GM20000 (cell line): ENCODE measurements around the gene GSTM2.
A peak's percentile ranks its signal among the peaks of the same experiment; 100 is the strongest.
"Not testable (repeated sequence)": the region's sequence is repeated elsewhere in the genome, so short reads cannot be mapped to it uniquely, and the experiment has no call there.

Source experiments
- DNase-seq: peaks from one replicate; pipeline ENCODE4 v3.0.0; 2012; ENCODE audit warnings: low spot score
- CTCF ChIP-seq: IDR thresholded peaks from 2 replicates; pipeline ENCODE4 v1.5.1; 2012; ENCODE audit warnings: mild to moderate bottlenecking, control low read depth; ENCODE audit errors: extremely low read depth, missing control alignments

GSTM2 gene

DNA sequence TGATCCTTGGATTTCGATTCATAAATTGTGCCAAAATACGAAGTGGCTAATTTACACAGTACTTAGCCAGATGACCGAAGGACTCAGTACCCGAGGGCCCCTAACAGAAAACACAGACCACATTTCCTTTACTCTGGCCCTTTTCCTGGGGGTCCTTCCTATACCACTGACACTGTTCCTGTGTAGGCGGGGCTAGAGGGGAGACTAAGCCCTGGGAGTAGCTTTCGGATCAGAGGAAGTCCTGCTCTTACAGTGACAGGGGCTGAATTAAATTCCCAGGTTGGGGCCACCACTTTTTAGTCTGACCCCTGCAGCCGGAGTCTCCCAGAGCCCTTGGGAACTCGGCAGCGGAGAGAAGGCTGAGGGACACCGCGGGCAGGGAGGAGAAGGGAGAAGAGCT, 19.3 kb downstream of the GSTM2 start:
- not testable (repeated sequence) for DNase-seq

- DNase-seq = peak; percentile 34
- peak; percentile 30 for TF ChIP-seq CTCF
Observed at GRCh38 chr1:109687641-109688499, 20.0 kb downstream of the GSTM2 start, which contains the start of gene GSTM1. Gene GSTM1, plus strand, starts transcription at chr1:109687817. Its CDS starts 57 bp downstream, at chr1:109687874.

DNA sequence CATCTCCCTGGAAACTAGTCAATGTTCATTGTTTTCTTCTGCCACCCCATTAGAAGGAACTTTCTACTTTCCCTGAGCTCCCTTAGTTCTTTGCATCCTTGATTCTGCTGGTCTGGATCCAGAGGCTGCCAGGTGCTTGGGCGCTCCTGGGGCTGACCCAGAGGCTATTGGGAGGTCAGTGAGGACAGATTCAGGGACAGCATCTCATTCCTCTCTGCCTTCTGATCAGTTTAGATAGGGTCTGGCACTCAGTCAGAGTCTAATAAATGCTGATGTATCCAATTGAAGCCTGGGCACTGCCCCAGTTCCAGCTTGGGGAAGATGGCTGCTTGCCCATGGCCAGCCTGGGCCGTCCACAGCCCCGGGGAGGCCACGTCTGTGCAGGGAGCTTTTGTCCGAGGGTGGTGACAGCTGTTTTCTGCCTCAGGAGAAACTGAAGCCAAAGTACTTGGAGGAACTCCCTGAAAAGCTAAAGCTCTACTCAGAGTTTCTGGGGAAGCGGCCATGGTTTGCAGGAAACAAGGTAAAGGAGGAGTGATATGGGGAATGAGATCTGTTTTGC, 22.1 kb downstream of the GSTM2 start:
- DNase-seq = no peak

GRCh38 chr1:109691759-109692158, 23.9 kb downstream of the GSTM2 start:
- DNase-seq = no peak
- no peak for TF ChIP-seq CTCF

More for the DNA sequence above, 22.1 kb downstream of the GSTM2 start:
- no peak for TF ChIP-seq CTCF

GRCh38 chr1:109694400-109694799, 26.5 kb downstream of the GSTM2 start:
- DNase-seq = not testable (repeated sequence)

DNA sequence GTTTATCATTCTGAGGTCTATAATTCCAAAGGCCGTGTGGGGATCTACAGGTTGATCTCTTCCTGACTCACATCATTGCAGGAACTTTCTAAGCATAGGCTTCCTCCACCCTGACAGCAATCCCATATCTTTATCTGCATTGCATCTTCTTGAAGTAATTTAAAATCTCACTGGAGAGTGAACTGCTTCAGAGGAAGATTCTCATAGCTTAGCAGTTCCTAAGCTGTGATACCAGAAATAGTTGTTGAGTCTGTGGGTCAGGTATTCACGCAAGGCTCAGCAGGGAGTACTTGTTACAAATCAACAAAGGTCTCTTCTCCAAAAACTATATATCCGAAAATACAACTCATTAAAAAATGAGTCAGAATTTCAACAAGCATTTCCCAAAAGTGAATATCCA, 27.3 kb downstream of the GSTM2 start:
- not testable (repeated sequence) for DNase-seq

DNA sequence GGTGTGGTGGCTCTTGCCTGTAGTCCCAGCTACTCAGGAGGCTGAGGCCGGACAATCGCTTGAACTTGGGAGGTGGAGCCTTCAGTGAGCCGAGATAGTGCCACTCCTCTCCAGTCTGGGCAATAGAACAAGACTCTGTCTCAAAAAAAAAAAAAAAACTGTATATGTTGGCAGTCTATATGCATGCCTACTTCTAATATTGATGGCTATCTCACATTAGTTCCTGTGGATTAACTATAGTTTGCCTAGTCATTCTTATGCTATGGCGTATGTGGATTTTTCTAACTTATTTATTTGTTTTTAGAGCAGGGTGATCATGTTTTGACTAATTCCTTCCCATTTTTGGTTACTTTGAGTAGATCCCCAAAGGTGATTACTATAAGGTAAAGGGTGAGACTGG, 29.2 kb downstream of the GSTM2 start:
- no peak for DNase-seq
- TF ChIP-seq CTCF = no peak

DNA sequence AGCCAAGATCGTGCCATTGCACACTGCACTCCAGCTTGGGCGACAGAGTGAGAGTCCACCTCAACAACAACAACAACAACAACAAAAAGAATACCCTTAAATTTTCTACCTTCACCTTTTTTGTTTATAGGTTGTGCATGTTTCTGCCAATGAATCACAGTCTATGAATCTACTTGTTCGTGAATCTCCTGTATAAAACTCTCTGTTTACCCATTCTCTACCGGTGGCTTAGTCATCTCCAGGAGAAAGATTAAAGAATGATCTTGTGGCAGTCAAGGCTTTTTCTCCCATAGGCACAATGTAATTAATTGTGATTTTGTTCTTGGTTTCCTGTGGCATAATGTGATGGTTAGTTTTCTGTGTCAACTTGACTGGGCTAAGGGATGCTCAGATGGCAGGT, 30.0 kb downstream of the GSTM2 start:
- not testable (repeated sequence) for DNase-seq

GRCh38 chr1:109702940-109703339, 35.1 kb downstream of the GSTM2 start:
- not testable (repeated sequence) for DNase-seq

DNA sequence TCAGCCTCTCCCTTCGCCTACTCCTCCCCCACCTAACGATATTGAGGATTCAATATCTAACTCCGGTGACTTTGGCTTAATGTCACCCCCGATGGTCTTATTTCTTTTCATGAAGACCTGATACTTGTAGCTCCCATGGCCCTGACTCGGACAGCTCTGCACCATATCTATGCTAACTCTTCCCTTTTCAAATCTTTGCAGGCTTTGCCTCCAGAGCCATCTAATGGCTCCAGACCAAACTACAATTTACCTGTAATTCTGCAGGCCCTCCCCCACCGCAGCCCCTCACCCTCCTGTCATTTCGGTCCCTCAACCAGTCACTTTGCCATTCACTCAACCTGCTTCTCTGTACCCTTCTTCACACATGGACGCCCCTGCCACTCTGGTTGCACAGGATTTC, 36.3 kb downstream of the GSTM2 start:
- TF ChIP-seq CTCF = no peak

More for the DNA sequence above, 36.3 kb downstream of the GSTM2 start:
- no peak for DNase-seq
